IMR-90 (cell line): Measurements from ENCODE around the gene MAGI3.

Source experiments
- BHLHE40 ChIP-seq: fragments of 150-350 bp; IDR thresholded peaks from 2 replicates; pipeline ENCODE4 v1.6.1; 2016; ENCODE audit warnings: mild to moderate bottlenecking, low read depth, low read length
- MXI1 ChIP-seq: IDR thresholded peaks from 2 replicates; pipeline ENCODE4 v1.6.1; 2012; ENCODE audit warnings: low read depth, mild to moderate bottlenecking, low read length, moderate library complexity, borderline replicate concordance
- NFE2L2 ChIP-seq: fragments of 150-350 bp; IDR thresholded peaks from 2 replicates; pipeline ENCODE4 v1.6.1; 2016; ENCODE audit warnings: low read depth, mild to moderate bottlenecking, low read length
- TF ChIP-seq, protein P1 (sequence below): conservative IDR thresholded peaks from 2 replicates; pipeline ENCODE4 v1.5.1; 2012; ENCODE audit warnings: mild to moderate bottlenecking, low read depth, low read length, improper control_type of control experiment

GRCh38 chr1:113391649-113392271, 1.4 kb downstream of the MAGI3 start:
- TF ChIP-seq MXI1, result no peak
- TF ChIP-seq, protein P1, sequence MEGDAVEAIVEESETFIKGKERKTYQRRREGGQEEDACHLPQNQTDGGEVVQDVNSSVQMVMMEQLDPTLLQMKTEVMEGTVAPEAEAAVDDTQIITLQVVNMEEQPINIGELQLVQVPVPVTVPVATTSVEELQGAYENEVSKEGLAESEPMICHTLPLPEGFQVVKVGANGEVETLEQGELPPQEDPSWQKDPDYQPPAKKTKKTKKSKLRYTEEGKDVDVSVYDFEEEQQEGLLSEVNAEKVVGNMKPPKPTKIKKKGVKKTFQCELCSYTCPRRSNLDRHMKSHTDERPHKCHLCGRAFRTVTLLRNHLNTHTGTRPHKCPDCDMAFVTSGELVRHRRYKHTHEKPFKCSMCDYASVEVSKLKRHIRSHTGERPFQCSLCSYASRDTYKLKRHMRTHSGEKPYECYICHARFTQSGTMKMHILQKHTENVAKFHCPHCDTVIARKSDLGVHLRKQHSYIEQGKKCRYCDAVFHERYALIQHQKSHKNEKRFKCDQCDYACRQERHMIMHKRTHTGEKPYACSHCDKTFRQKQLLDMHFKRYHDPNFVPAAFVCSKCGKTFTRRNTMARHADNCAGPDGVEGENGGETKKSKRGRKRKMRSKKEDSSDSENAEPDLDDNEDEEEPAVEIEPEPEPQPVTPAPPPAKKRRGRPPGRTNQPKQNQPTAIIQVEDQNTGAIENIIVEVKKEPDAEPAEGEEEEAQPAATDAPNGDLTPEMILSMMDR, result no peak
- no peak for TF ChIP-seq BHLHE40
- no peak for TF ChIP-seq NFE2L2
